HG02973 (cell line): ENCODE data around the gene GTF2A1L.
"Not testable (repeated sequence)": the region's sequence is repeated elsewhere in the genome, so short reads cannot be mapped to it uniquely, and the experiment has no call there.

Experiments
- ATAC-seq: cut with Tn5 transposase; IDR thresholded peaks from one replicate; pipeline ENCODE4 v1.9.1; 2021; ENCODE audit warnings: moderate library complexity; ENCODE audit not compliant: unreplicated experiment

The GTF2A1L gene, protein sequence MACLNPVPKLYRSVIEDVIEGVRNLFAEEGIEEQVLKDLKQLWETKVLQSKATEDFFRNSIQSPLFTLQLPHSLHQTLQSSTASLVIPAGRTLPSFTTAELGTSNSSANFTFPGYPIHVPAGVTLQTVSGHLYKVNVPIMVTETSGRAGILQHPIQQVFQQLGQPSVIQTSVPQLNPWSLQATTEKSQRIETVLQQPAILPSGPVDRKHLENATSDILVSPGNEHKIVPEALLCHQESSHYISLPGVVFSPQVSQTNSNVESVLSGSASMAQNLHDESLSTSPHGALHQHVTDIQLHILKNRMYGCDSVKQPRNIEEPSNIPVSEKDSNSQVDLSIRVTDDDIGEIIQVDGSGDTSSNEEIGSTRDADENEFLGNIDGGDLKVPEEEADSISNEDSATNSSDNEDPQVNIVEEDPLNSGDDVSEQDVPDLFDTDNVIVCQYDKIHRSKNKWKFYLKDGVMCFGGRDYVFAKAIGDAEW

DNA sequence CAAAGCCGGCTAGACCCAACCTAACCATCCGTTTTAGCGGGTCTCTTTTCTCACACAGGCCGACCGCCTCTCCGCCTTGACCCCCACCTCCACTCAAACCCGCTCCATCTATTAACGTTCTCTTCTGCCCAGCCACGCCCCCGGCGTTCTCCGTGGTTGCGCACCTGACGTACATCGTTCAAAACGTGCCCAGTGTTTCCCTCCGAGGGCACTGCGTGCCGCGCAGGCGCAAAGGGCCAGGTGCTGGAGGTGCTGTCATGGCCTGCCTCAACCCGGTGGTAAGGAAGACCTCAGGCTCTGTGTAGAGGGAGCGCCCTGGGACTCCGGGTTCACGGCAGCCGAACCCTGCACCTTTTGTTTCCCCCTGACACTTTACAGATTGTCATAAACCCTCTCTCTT lies at the start of gene GTF2A1L:
Gene GTF2A1L (plus strand): TSS at position 239 of the 400 bp plus-strand sequence. CDS start 19 bp downstream, at position 258.
- no peak for ATAC-seq

DNA sequence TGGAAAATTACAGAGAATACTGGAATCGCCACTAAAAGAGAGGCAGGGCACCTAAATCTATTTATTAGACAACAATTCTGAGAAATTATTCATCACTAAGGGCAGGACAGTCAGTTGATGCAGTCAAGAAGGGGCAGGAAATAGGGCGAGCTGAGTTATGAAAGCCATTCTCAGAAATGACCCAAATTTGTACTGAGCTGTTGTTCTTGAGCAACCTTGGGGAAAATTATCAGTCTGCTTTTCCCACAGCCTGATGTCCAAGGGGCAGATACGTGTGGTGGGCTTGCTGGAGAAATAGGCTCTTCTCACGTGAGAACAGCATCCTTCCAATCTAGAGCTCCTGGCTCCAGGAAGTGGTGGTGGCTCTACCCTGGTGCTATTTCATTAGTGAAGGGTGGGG lies 49.1 kb upstream of the GTF2A1L start:
- ATAC-seq, result no peak

GRCh38 chr2:48569433-48569832 lies 48.2 kb upstream of the GTF2A1L start:
- no peak for ATAC-seq

DNA sequence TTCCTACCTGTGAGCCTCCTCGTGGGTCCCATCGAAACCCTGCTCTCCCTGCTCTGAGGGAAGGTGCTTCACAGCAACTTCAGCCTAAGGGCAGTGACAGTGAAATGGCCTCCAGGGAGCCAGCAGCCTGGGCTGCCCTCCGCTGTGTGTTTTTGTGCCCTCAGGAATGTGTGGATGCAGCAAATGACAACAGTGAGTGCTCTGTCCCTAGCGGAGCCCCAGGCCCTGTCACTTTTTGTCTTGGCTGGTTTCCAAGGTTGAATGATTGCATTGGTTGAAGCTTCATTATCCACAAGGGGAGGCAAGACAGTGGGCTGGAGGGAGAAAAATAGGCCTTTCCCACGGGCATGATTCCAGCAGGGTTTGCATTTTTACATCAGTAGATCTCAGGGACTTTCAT lies 44.8 kb upstream of the GTF2A1L start:
- no peak for ATAC-seq

- no peak for ATAC-seq
Observed at GRCh38 chr2:48574353-48575287, 43.0 kb upstream of the GTF2A1L start.

GRCh38 chr2:48578313-48578712 lies 39.3 kb upstream of the GTF2A1L start:
- ATAC-seq, result no peak

DNA sequence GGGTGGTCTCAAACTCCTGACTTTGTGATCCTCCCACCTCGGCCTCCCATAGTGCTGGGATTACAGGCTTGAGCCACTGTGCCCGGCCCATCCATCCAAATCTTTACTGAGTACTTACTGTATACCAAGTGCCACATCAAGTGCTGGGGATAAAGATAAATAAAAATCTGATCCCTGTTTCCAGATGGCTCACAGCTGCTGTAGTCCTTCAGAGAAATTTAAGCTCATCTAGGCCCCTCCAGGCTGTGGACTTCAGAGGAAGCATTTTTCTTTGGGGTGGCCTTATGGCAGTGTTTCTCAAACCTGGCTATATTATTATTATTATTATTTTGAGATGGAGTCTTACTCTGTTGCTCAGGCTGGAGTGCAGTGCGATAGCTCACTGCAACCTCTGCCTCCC lies 33.7 kb upstream of the GTF2A1L start:
- no peak for ATAC-seq

DNA sequence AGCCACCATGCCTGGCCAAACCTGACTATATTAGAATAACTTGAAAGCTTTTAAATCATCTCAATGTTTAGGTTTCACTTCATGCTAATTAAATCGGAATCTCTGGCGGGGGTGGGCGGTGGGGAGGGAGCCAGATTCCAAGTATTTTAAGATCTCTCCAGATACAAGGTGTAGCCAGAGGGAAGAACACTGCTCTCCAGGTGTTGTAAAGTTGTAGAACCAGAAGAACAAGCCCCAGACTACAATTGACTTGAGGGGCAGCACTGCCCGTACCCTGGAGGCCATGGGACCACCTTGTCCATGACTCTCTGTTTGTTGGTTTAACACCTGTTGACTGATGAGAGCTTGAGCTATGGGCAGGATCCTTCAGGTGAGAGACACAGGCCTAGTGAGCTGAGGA lies 33.1 kb upstream of the GTF2A1L start:
- ATAC-seq, result no peak

DNA sequence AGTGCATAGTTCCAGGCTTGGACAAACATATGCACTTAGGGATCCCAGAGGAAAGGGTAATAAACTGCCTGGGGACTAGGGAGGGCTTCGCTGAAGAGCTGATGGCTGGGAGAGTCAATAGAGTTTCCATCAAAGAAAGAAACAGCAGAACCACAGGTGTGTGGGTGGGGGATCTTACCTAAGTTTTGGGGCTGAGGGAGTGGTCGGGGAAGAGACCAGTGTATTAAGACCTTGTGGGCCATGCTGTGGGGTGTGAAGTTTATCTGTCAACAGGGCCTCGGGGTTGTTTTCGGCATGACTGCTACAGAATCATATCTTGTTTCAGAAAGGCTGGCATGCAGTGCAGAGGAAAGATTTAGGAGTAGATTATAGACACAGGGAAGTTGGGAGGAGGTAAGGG lies 31.2 kb upstream of the GTF2A1L start:
- ATAC-seq, result no peak

GRCh38 chr2:48587560-48587959 lies 30.1 kb upstream of the GTF2A1L start:
- no peak for ATAC-seq

DNA sequence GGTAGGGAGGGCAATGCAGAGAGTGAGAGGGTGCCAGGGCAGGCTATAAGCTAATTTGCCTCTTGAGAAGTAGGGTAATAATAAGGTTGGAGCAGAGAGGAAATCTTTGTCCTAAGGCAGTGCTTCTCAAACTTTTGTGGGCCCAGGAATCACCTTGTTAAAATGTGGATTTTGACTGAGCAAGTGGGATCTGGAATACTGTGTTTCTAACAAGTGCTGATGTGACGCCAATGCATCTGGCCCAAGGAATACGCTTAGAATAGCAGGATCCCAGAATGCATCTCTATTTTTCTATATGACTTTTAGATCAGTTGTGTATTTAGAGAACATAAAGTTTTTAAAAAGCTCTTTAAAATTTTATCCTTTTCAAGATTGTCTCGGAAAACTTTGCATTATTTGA lies 29.7 kb upstream of the GTF2A1L start:
- ATAC-seq, result no peak

GRCh38 chr2:48588745-48589144 lies 28.9 kb upstream of the GTF2A1L start:
- ATAC-seq, result no peak

- no peak for ATAC-seq
Observed at GRCh38 chr2:48589170-48589767, 28.4 kb upstream of the GTF2A1L start.

- ATAC-seq, result no peak
Observed at GRCh38 chr2:48590017-48590416, 27.6 kb upstream of the GTF2A1L start.

DNA sequence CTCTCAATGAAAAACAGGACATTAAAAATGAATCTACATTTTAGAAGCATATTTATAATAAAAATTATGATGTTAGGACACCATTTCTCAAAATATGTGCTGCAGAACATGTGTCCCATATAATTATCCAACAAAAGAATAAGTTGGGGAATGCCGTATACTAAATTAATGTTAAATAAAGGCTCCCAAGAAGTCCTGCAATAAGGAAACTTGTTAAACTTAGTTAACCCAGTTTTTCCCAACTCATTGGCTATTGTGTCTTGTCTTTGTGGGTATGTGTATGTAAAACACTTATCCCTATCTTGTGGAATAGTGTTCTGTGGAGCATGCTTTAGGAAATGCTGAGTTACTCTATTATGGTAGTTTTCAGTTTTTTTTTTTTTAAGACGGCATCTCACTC lies 25.6 kb upstream of the GTF2A1L start:
- no peak for ATAC-seq

DNA sequence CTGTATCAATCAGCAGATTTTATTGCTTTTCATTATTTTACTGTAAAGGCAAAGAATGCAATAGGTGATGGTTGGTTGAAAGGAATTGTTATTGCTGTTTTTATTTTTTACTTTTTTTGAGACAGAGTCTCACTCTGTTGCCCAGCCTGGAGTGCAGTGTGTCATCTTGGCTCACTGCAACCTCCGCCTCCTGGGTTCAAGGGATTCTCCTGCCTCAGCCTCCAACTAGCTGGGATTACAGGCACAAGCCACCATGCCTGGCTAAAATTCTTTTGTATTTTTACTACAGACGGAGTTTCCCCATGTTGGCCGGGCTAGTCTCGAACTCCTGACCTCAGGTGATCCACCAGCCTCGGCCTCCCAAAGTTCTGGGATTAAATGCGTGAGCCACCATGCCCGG lies 20.9 kb upstream of the GTF2A1L start:
- not testable (repeated sequence) for ATAC-seq

DNA sequence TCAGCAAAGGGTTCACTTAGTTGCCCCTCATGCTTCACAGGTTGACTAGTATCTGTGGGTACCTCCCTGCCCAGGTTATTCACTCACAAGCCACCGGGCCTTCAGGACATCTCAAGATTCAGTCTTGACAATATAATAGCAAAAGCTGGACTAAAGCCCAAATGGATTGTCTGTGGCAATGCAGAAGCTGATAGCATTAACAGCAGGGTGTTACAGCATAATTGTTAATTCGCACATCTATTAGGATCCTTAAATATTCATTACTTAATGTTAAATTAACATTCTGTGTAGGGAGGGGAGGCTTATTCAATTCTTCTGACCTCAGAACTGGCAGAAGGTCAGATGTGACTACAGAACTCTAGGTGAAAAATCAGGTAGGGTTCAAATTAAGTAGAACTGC lies 20.2 kb upstream of the GTF2A1L start:
- ATAC-seq, result no peak

GRCh38 chr2:48600204-48600813 lies 17.3 kb upstream of the GTF2A1L start:
- peak; percentile 64 for ATAC-seq

GRCh38 chr2:48600917-48601316 lies 16.7 kb upstream of the GTF2A1L start:
- ATAC-seq, result no peak

DNA sequence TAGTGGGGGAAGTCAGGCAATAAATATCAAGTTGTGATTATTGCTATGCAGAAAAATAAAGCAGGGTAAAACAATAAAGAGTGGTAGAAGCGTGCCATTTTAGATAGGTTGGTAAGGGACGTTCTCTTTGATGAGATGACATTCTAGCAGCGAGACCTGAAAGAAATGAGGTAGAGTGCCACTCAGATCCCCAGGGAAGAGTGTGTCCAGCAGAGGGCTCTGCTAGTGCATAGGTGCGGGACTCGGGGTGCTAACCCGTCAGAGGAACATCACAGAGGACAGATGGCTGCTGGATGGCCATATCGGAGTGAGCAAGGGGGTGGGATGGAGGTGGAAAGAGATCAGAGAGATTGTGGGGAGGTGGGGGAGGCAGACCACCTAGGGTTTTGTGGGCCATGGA lies 16.3 kb upstream of the GTF2A1L start:
- no peak for ATAC-seq
